SU-DHL-6 (cell line): ENCODE results near the gene PLA2G4E.

Source experiments
- H2AFZ ChIP-seq: fragments of 200-600 bp; sonication (generic); 2 replicates; pipeline ENCODE4 v1.6.1; 2014; ENCODE audit warnings: low read depth, mild to moderate bottlenecking, moderate library complexity, mixed read lengths, antibody characterized with exemption, low read length; ENCODE audit not compliant: severe bottlenecking
- H3F3A ChIP-seq: fragments of 200-600 bp; shearing (Covaris generic); 2 replicates; pipeline ENCODE4 v1.6.0; 2016; ENCODE audit warnings: antibody characterized with exemption, mild to moderate bottlenecking; ENCODE audit not compliant: insufficient read depth
- H3K27ac ChIP-seq: fragments of 200-600 bp; sonication (generic); 2 replicates; pipeline ENCODE4 v1.5.1; 2016; ENCODE audit warnings: low read depth, mild to moderate bottlenecking, low read length, moderate library complexity, mixed read lengths
- H3K27me3 ChIP-seq: fragments of 200-600 bp; sonication (generic), shearing (Covaris generic); 2 replicates; pipeline ENCODE4 v1.6.0; 2014; ENCODE audit warnings: mild to moderate bottlenecking, low read length
- H3K36me3 ChIP-seq: fragments of 200-600 bp; sonication (generic); 2 replicates; pipeline ENCODE4 v1.6.1; 2014; ENCODE audit warnings: mild to moderate bottlenecking, low read length, mixed read lengths
- H3K4me2 ChIP-seq: fragments of 300-600, 200-600 bp; shearing (Covaris generic), sonication (generic); 2 replicates; pipeline ENCODE4 v1.6.0; 2014; ENCODE audit warnings: low read length, low read depth, mild to moderate bottlenecking; ENCODE audit not compliant: poor library complexity, severe bottlenecking
- H3K4me3 ChIP-seq: fragments of 200-600 bp; sonication (generic); 2 replicates; pipeline ENCODE4 v1.5.1; 2014; ENCODE audit warnings: antibody characterized with exemption, low read length, mild to moderate bottlenecking, mixed read lengths; ENCODE audit not compliant: insufficient read depth, poor library complexity, severe bottlenecking
- H3K79me2 ChIP-seq: fragments of 200-600 bp; sonication (generic); 2 replicates; pipeline ENCODE4 v1.6.1; 2014; ENCODE audit warnings: mild to moderate bottlenecking, low read length, moderate library complexity; ENCODE audit not compliant: insufficient read depth
- H3K9ac ChIP-seq: fragments of 200-600 bp; sonication (generic); 2 replicates; pipeline ENCODE4 v1.7.0; 2014; ENCODE audit warnings: mild to moderate bottlenecking, low read length
- H3K9me2 ChIP-seq: fragments of 200-600 bp; sonication (generic); replicated peaks from 2 replicates; pipeline ENCODE4 v1.6.1; 2014; ENCODE audit warnings: low read length; ENCODE audit not compliant: insufficient read depth
- H3K9me3 ChIP-seq: fragments of 200-600 bp; sonication (generic); 2 replicates; pipeline ENCODE4 v1.6.1; 2014; ENCODE audit warnings: low read length, mixed read lengths; ENCODE audit not compliant: insufficient read depth
- H4K20me1 ChIP-seq: fragments of 200-600 bp; sonication (generic); 2 replicates; pipeline ENCODE4 v1.6.1; 2014; ENCODE audit warnings: low read depth, mild to moderate bottlenecking, antibody characterized with exemption, low read length, moderate library complexity, mixed read lengths
- CTCF ChIP-seq: fragments of 200-600 bp; sonication (generic); IDR thresholded peaks from one replicate; pipeline ENCODE4 v1.5.1; 2017; ENCODE audit warnings: antibody characterized with exemption, mild to moderate bottlenecking, low read length, moderate library complexity; ENCODE audit not compliant: insufficient read depth, poor library complexity, severe bottlenecking
- EZH2phosphoT487 ChIP-seq: fragments of 200-600 bp; sonication (generic), shearing (Covaris generic); conservative IDR thresholded peaks from 2 replicates; pipeline ENCODE4 v1.6.1; 2018; ENCODE audit warnings: mild to moderate bottlenecking, antibody characterized with exemption, low read length, moderate library complexity, mixed read lengths

PLA2G4E gene

GRCh38 chr15:41978534-41978933 lies 42.3 kb downstream of the PLA2G4E start:
- TF ChIP-seq CTCF (no peak), EZH2phosphoT487 (no peak)
- no peak overlapping the region for H3K4me3 ChIP-seq

GRCh38 chr15:41977757-41978383 lies 43.0 kb downstream of the PLA2G4E start:
- Histone ChIP-seq H3K27me3 (no peaks in the 10 kb centered on the region), H3K36me3 (no peaks in the 10 kb centered on the region), H3K9me2 (no peaks in the 10 kb centered on the region), H3K9ac (no peak overlapping the region), H2AFZ (no peak overlapping the region), H3K4me2 (no peak overlapping the region), H4K20me1 (no peaks in the 10 kb centered on the region), H3K9me3 (no peaks in the 10 kb centered on the region), H3K4me3 (no peak overlapping the region), H3K27ac (no peak overlapping the region), H3K79me2 (no peaks in the 10 kb centered on the region), H3F3A (no peaks in the 10 kb centered on the region)
- no peak for TF ChIP-seq EZH2phosphoT487
- no peak for TF ChIP-seq CTCF

More at GRCh38 chr15:41978534-41978933, 42.3 kb downstream of the PLA2G4E start:
- H3K9ac ChIP-seq = no peak overlapping the region
- no peaks in the 10 kb centered on the region for H3K36me3 ChIP-seq
- H3F3A ChIP-seq = no peaks in the 10 kb centered on the region
- H3K4me2 ChIP-seq = no peak overlapping the region
- H3K79me2 ChIP-seq = no peaks in the 10 kb centered on the region
- no peaks in the 10 kb centered on the region for H3K27me3 ChIP-seq
- no peak overlapping the region for H3K27ac ChIP-seq
- no peaks in the 10 kb centered on the region for H3K9me2 ChIP-seq
- H2AFZ ChIP-seq = no peak overlapping the region
- H3K9me3 ChIP-seq = no peaks in the 10 kb centered on the region
- no peaks in the 10 kb centered on the region for H4K20me1 ChIP-seq

- TF ChIP-seq CTCF (no peak), EZH2phosphoT487 (no peak)
- Histone ChIP-seq H3K27me3 (no peaks in the 10 kb centered on the region), H2AFZ (no peak overlapping the region), H3F3A (peaks cover 10% of the 10 kb centered on the region), H3K36me3 (no peaks in the 10 kb centered on the region), H3K27ac (no peak overlapping the region), H3K4me3 (no peak overlapping the region), H3K9me3 (no peaks in the 10 kb centered on the region), H3K9ac (no peak overlapping the region), H4K20me1 (no peaks in the 10 kb centered on the region), H3K9me2 (no peaks in the 10 kb centered on the region), H3K79me2 (no peaks in the 10 kb centered on the region), H3K4me2 (no peak overlapping the region)
These were observed 45.2 kb downstream of the PLA2G4E start for GRCh38 chr15:41975669-41976068.
